ENCODE results near the gene PRSS57. TPM values are rescaled to one million over a fixed set of nuclear protein-coding genes. Genes with fewer than 3 reads are reported as not detected.
A peak's percentile ranks its signal among the peaks of the same experiment; 100 is the strongest.

The PRSS57 gene
- total RNA-seq, 1 donor from 2014 or later: not detected

GRCh38 chr19:694481-695351 is 536 bp downstream of the PRSS57 start:
- DNase-seq (ENCODE audit: low spot score): no peak

GRCh38 chr19:690203-690602 is 5.0 kb downstream of the PRSS57 start:
- no peak for DNase-seq (ENCODE audit: low spot score)

DNA sequence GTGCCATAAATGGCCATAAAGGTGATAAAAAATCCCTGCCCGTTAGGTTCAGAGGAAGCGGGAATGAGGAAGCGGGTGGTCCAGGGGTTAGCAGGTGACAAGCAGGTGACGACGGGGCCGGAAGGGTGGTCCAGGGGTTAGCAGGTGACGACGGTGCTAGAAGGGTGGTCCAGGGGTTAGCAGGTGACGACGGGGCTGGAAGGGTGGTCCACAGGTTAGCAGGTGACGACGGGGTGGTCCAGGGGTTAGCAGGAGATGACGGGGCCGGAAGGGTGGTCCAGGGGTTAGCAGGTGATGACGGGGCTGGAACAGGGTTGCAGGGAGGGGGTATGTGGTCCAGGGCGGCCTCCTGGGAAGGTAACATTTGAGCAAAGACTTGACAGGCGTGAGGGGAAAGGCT is 6.3 kb downstream of the PRSS57 start:
- no peak for DNase-seq (ENCODE audit: low spot score)

GRCh38 chr19:688214-688613 is 7.0 kb downstream of the PRSS57 start:
- DNase-seq (ENCODE audit: low spot score): no peak

- DNase-seq (ENCODE audit: low spot score): no peak
These were observed 7.6 kb downstream of the PRSS57 start for GRCh38 chr19:687569-688166.

DNA sequence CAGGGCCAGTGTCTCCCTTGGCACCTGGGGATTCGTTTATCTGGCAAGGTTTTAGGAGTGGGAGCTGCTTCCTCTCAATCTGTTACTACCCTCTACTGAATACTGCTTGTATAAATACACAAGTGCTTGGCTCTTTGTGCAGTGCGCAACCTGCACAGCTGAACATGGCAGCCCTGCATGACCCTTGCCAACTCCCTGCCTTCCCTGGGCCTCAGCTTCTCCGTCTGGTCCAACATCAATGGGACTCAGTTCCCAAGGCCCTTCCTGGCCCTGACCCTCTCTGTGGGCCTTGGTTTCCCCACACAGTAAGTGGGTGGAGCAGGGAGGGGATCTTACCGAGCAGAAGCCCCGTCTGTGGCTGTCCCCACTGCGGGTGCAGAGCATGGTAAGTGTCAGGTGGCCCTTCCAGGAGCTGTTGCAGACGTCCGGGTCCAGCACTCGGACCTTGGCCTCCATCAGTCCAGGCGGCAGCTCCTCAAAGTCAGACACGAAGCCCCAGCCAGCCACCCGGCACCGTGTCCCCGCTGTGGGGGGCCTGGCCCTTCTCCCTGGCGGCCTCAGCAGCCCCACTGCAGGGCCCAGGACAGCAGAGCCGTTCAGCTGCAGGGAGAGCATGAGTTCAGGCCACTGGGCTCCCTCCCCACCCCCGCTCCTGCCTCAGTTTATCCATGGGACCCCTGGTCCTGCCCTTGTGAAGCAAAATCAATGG is 8.5 kb downstream of the PRSS57 start:
- DNase-seq (ENCODE audit: low spot score): no peak

DNA sequence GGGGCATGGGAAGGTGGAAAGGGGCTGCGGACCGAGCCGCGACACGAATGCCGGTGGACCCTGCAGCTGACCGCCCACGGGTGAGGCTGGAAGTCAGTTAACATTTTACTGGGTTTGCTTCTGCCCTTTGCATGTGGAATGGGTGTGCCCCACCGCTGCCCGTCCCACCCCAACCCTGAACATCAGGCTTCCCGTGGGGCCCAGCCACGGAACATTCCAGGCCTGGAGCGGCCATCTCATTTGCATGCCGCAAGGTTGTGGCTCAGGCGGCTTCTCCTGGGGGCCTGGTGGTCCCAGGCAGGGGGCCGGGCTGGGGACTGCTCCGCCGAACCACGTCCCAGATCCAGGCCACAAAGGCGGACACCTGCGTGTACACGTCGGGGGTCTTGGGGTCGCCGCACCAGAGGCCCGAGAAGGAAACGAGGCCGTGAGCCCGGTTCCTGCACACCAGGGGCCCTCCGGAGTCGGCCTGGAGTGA is 9.8 kb downstream of the PRSS57 start:
- DNase-seq (ENCODE audit: low spot score): no peak

DNA sequence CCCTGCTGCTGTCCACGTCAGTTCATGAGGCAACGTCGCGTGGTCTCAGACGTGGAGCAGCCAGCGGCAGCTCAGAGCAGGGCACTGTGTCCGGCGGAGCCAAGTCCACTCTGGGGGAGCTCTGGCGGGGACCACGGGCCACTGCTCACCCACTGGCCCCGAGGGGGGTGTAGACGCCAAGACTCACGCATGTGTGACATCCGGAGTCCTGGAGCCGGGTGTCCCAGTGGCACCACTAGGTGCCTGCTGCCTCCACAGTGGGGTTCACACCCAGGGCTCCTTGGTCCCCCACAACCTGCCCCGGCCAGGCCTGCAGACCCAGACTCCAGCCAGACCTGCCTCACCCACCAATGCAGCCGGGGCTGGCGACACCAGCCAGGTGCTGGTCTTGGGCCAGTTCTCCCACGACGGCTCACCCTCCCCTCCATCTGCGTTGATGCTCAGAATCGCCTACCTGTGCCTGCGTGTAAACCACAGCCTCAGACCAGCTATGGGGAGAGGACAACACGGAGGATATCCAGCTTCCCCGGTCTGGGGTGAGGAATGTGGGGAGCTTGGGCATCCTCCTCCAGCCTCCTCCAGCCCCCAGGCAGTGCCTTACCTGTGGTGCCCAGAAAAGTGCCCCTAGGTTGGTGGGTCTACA is 12.5 kb downstream of the PRSS57 start:
- DNase-seq (ENCODE audit: low spot score): no peak

- no peak for DNase-seq (ENCODE audit: low spot score)
These were observed 13.9 kb downstream of the PRSS57 start for GRCh38 chr19:681029-682019.

DNA sequence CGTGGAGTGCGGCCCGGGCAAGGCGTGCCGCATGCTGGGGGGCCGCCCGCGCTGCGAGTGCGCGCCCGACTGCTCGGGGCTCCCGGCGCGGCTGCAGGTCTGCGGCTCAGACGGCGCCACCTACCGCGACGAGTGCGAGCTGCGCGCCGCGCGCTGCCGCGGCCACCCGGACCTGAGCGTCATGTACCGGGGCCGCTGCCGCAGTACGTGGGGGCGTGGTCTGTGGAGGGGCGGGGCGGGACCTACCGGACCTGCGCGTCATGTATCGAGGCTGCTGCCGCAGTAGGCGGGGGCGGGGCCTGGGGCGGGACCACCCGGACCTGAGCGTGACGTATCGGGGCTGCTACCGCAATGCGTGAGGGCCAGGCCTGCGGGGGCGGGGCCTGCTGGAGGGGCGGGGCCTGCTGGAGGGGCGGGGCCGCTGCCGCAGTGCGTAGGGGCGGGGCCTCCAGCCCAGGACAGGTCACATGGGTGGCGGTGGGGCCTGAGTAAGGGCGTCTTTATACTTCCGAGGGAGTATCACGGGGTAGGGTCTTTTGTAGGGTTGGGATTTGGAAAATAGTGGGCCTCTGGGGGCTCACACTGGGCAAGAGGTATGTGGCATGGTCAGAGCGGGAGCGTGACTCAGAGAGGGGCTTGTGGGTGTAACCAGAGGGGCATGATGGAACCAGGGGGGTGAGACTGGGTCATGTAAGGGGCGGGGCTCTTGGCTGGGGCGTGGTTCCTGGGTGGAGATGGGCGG is 14.8 kb downstream of the PRSS57 start:
- DNase-seq (ENCODE audit: low spot score): peak; percentile 100

- DNase-seq (ENCODE audit: low spot score): peak; percentile 75
These were observed 15.6 kb downstream of the PRSS57 start for GRCh38 chr19:679418-680286.

GRCh38 chr19:678791-679388 is 16.4 kb downstream of the PRSS57 start:
- no peak for DNase-seq (ENCODE audit: low spot score)

DNA sequence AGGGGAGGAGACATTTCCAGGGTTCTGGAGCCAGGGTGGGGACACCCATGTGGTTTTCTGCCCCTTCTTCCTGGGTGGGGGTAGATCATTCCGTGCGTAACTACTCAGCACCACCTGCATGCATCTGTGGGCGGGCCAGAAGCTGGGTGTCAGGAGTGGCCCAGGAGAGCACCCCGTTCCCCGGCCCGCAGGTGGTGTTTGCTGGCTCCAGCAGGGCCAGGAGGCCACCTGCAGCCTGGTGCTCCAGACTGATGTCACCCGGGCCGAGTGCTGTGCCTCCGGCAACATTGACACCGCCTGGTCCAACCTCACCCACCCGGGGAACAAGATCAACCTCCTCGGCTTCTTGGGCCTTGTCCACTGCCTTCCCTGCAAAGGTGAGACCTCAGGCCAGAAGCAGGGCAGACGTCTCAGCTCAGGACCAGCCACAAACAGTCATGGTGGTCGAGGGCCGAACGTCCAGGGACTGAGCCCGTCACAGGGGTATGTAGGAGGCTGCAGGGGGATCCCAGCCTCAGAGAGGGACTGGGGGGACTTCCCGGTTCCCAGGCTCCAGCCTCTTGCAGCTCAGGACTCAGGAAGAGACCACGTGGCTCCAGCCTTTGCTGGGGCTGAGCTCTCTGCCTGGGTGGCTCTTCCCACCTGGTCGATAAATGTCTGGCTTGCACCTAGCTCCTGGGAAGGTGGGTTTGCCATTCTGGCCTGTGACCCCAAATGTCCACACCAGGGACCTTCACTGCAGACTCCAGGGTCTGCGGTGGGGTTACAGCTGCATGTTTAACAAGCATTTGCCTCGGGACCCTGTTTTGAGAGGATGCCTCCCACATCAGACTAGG is 17.4 kb downstream of the PRSS57 start:
- no peak for DNase-seq (ENCODE audit: low spot score)

GRCh38 chr19:677201-677600 is 18.1 kb downstream of the PRSS57 start:
- DNase-seq (ENCODE audit: low spot score): no peak

GRCh38 chr19:676339-677105 is 18.7 kb downstream of the PRSS57 start, which contains the start of gene FSTL3:
Gene FSTL3 (plus strand): TSS chr19:676392. CDS start chr19:676424, 32 bp downstream.
- no peak for DNase-seq (ENCODE audit: low spot score)

DNA sequence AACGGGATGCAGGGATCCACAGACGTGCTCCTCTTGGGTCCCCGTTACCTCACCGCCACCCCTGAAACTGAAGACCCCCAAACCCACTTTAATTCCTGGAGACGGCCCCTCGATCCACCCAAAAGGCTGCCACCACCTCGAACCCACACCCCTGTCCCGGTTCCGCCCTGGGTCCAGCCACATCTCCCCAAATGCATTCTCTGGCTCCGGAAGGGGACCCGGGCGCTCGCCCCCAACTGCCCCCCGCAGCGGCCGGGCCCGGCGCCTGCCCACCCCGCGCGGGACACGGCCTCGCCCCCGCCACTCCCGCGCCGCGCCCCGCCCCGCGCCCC is 19.3 kb downstream of the PRSS57 start:
- DNase-seq (ENCODE audit: low spot score): no peak
